GM23248 (cell line): ENCODE data around the gene ANXA3.

Experiments used
- EZH2 ChIP-seq: fragments of 200-600 bp; sonication (generic); IDR thresholded peaks from 2 replicates; pipeline ENCODE4 v1.6.1; 2018; ENCODE audit warnings: antibody characterized with exemption, mild to moderate bottlenecking; ENCODE audit not compliant: insufficient read depth, poor library complexity, severe bottlenecking
- EZH2phosphoT487 ChIP-seq: fragments of 200-600 bp; sonication (generic); IDR thresholded peaks from 2 replicates; pipeline ENCODE4 v1.6.1; 2018; ENCODE audit warnings: antibody characterized with exemption, moderate library complexity, mild to moderate bottlenecking, low read depth; ENCODE audit not compliant: insufficient read depth

GRCh38 chr4:78624048-78624447, 72.5 kb downstream of the ANXA3 start:
- TF ChIP-seq EZH2phosphoT487, result no peak
- no peak for TF ChIP-seq EZH2
